Ovary (tissue), 3 donors: ENCODE measurements around the gene SLC39A8.

Experiments used
- EP300 ChIP-seq: sonication (generic); formaldehyde crosslinking; IDR thresholded peaks from one replicate; pipeline ENCODE4 v1.6.1; 2017; ENCODE audit warnings: antibody characterized with exemption
- POLR2A ChIP-seq: fragments of 450-650 bp; IDR thresholded peaks from one replicate; pipeline ENCODE4 v1.6.1; 2017; ENCODE audit warnings: antibody characterized with exemption, mild to moderate bottlenecking, moderate library complexity
- TF ChIP-seq, protein P1 (sequence below), 3 donors: fragments of 450-650 bp in 2 of 3; fragments of 200-600 bp in 1 of 3; IDR thresholded peaks; one replicate each; pipeline versions ENCODE4 v1.5.1 to v1.8.0; 2016 to 2022; ENCODE audit warnings: antibody characterized with exemption in 3 of 3, mild to moderate bottlenecking in 1 of 3
- donor health status: DM: no; HTN: no; CAD: no.

DNA sequence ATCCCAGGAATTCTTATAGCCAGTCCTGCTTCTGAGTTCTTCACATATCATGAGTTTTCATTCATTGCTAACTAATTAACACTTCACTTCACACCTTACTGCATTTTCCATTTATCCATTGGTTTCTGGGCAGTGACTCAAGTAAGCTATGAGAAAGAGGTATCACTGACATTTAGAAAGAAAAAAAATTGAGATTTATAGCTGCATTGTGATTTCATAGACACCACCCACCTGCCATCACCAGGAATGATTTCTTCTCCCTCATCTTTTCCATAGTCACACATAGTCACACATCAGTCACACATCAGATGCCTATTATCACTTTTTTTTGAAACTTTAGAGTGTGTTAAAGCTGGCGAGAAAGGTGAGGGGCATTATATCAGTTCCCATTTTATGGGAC, 121.8 kb downstream of the SLC39A8 start:
- TF ChIP-seq, protein P1, sequence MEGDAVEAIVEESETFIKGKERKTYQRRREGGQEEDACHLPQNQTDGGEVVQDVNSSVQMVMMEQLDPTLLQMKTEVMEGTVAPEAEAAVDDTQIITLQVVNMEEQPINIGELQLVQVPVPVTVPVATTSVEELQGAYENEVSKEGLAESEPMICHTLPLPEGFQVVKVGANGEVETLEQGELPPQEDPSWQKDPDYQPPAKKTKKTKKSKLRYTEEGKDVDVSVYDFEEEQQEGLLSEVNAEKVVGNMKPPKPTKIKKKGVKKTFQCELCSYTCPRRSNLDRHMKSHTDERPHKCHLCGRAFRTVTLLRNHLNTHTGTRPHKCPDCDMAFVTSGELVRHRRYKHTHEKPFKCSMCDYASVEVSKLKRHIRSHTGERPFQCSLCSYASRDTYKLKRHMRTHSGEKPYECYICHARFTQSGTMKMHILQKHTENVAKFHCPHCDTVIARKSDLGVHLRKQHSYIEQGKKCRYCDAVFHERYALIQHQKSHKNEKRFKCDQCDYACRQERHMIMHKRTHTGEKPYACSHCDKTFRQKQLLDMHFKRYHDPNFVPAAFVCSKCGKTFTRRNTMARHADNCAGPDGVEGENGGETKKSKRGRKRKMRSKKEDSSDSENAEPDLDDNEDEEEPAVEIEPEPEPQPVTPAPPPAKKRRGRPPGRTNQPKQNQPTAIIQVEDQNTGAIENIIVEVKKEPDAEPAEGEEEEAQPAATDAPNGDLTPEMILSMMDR (IDR thresholded peaks at IDR 0.05), result no peak
- no peak for TF ChIP-seq EP300
- no peak for TF ChIP-seq POLR2A
